Neuronal stem cell (in vitro differentiated cells): ENCODE results near the gene CHD5.

Experiments used
- DNase-seq: peaks from one replicate; pipeline ENCODE4 v3.0.0-alpha.2; 2013; ENCODE audit warnings: low spot score
- H2AFZ ChIP-seq: one replicate; pipeline ENCODE4 v1.6.1; 2013; ENCODE audit warnings: mild to moderate bottlenecking, low read length, inconsistent platforms
- H2AK5ac ChIP-seq: 2 replicates; pipeline ENCODE4 v1.6.1; 2013; ENCODE audit warnings: low read depth, mild to moderate bottlenecking, inconsistent platforms, low read length, moderate library complexity, mixed read lengths
- H2BK120ac ChIP-seq: 2 replicates; pipeline ENCODE4 v1.6.1; 2013; ENCODE audit warnings: low read depth, mild to moderate bottlenecking, inconsistent platforms, low read length, moderate library complexity, mixed read lengths
- H2BK12ac ChIP-seq: one replicate; pipeline ENCODE4 v1.6.1; 2013; ENCODE audit warnings: low read length, inconsistent platforms
- H2BK15ac ChIP-seq: 2 replicates; pipeline ENCODE4 v1.6.1; 2013; ENCODE audit warnings: mild to moderate bottlenecking, low read length, inconsistent platforms, mixed read lengths
- H2BK5ac ChIP-seq: one replicate; pipeline ENCODE4 v1.6.1; 2013; ENCODE audit warnings: inconsistent platforms, mild to moderate bottlenecking, low read length, moderate library complexity
- H3K14ac ChIP-seq: one replicate; pipeline ENCODE4 v1.6.1; 2013; ENCODE audit warnings: low read length, inconsistent platforms
- H3K18ac ChIP-seq: 2 replicates; pipeline ENCODE4 v1.6.1; 2013; ENCODE audit warnings: low read length, inconsistent platforms
- H3K23ac ChIP-seq: 2 replicates; pipeline ENCODE4 v1.6.1; 2013; ENCODE audit warnings: low read depth, mild to moderate bottlenecking, mixed read lengths, low read length, inconsistent platforms; ENCODE audit not compliant: poor library complexity
- H3K27ac ChIP-seq: replicated peaks from 3 replicates; pipeline ENCODE4 v1.5.1; 2013; ENCODE audit warnings: low read length, inconsistent platforms
- H3K27me3 ChIP-seq, 3 experiments: 2 replicates each; pipeline ENCODE4 v1.6.1; 2013; ENCODE audit warnings: low read length in 3 of 3, mild to moderate bottlenecking in 2 of 3, inconsistent platforms in 1 of 3, low read depth in 1 of 3, mixed read lengths in 1 of 3, moderate library complexity in 1 of 3; ENCODE audit not compliant: control insufficient read depth in 3 of 3, insufficient read depth in 3 of 3
- H3K36me3 ChIP-seq, 2 donors: replicated peaks in 1 of 2; 2 replicates each; pipeline ENCODE4 v1.6.1; 2013; ENCODE audit warnings: low read length in 2 of 2; ENCODE audit not compliant: control insufficient read depth in 2 of 2, insufficient read depth in 2 of 2
- H3K4ac ChIP-seq: 2 replicates; pipeline ENCODE4 v1.6.1; 2013; ENCODE audit warnings: inconsistent platforms, mild to moderate bottlenecking, low read length, moderate library complexity
- H3K4me1 ChIP-seq, 2 donors: 1 replicate in 1 of 2; 2 replicates in 1 of 2; pipeline ENCODE4 v1.6.1; 2013; ENCODE audit warnings: low read length in 2 of 2, low read depth in 1 of 2; ENCODE audit not compliant: control insufficient read depth in 2 of 2, insufficient read depth in 1 of 2
- H3K4me2 ChIP-seq: one replicate; pipeline ENCODE4 v1.6.1; 2013; ENCODE audit warnings: mild to moderate bottlenecking, low read length, inconsistent platforms; ENCODE audit not compliant: insufficient read depth, poor library complexity, severe bottlenecking
- H3K4me3 ChIP-seq, 2 donors: 2 replicates each; pipeline ENCODE4 v1.5.1; 2013; ENCODE audit warnings: low read length in 2 of 2, mild to moderate bottlenecking in 2 of 2, inconsistent platforms in 1 of 2, moderate library complexity in 1 of 2
- H3K79me1 ChIP-seq: one replicate; pipeline ENCODE4 v1.6.1; 2013; ENCODE audit warnings: low read depth, mild to moderate bottlenecking, inconsistent platforms, low read length, moderate library complexity
- H3K9ac ChIP-seq: one replicate; pipeline ENCODE4 v1.6.1; 2013; ENCODE audit warnings: mild to moderate bottlenecking, low read depth, low read length, inconsistent platforms; ENCODE audit not compliant: poor library complexity
- H3K9me3 ChIP-seq, 2 donors: replicated peaks in 1 of 2; 2 replicates each; pipeline versions ENCODE3 to v1.6.1; 2013; ENCODE audit warnings: low read length in 2 of 2, mild to moderate bottlenecking in 2 of 2, inconsistent platforms in 1 of 2, low read depth in 1 of 2, mixed read lengths in 1 of 2, moderate library complexity in 1 of 2; ENCODE audit not compliant: control insufficient read depth in 2 of 2, insufficient read depth in 1 of 2
- H4K8ac ChIP-seq: one replicate; pipeline ENCODE4 v1.6.1; 2013; ENCODE audit warnings: low read depth, mild to moderate bottlenecking, inconsistent platforms, low read length, moderate library complexity
- H4K91ac ChIP-seq: one replicate; pipeline ENCODE4 v1.6.1; 2013; ENCODE audit warnings: low read length, low read depth, mild to moderate bottlenecking, inconsistent platforms; ENCODE audit not compliant: poor library complexity
- WGBS, 2 donors: extraction: QIAGEN DNeasy Blood & Tissue Kit; methylation state at CpG; one replicate each; pipeline ENCODE4 v1.1.7; 2013; ENCODE audit warnings: missing lambda C conversion rate in 2 of 2, mixed read lengths in 1 of 2; ENCODE audit not compliant: insufficient read length in 2 of 2, insufficient replicate concordance in 1 of 2; ENCODE audit errors: extremely low coverage in 2 of 2; 5-methylcytosine and 5-hydroxymethylcytosine counted together

Gene CHD5

DNA sequence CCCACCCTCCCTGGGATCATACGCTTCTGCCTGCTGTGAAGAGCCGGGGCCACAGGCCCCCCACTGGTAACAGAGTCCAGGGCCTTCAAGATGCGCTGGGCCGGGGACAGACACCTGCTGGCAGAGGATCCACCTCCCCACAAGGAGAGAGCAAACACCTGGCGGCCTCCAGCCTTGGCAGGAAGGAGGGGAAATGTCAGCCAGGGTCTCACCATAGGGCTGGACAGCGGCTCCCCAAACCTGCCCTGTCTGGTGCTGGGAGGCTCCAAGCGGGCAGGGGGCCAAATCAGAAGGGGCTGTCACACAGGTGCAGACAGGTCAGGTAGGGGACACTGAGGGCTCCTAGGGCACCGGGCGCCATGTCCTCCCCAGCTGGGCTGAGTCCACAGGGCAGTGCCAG lies 75.5 kb downstream of the CHD5 start:
- Histone ChIP-seq H3K79me1 (no peaks in the 10 kb centered on the region), H3K4me2 (no peak overlapping the region), H3K4ac (no peak overlapping the region), H3K23ac (no peak overlapping the region), H2BK120ac (no peak overlapping the region), H2BK12ac (peak overlapping the region; percentile 24), H3K27me3 (peaks cover 0 to 38% (median 0%) of the 10 kb centered on the region in 3 experiments), H2AK5ac (peak overlapping the region; percentile 91), H3K27ac (no peak overlapping the region), H4K8ac (no peak overlapping the region), H3K4me3 (no peak overlapping the region), H3K36me3 (no peaks in the 10 kb centered on the region), H3K9me3 (peaks cover 0 to 5% of the 10 kb centered on the region in 2 donors), H3K14ac (peak overlapping the region; percentile 27), H2BK15ac (no peak overlapping the region), H2BK5ac (no peak overlapping the region), H3K18ac (peak overlapping the region; percentile 48), H2AFZ (no peak overlapping the region), H3K9ac (no peak overlapping the region), H4K91ac (no peak overlapping the region), H3K4me1 (peaks cover 0 to 24% of the 10 kb centered on the region in 2 donors)
- no CpG with 5 or more reads among the region's 9 CpGs for WGBS, 2 donors
- no peak for DNase-seq

DNA sequence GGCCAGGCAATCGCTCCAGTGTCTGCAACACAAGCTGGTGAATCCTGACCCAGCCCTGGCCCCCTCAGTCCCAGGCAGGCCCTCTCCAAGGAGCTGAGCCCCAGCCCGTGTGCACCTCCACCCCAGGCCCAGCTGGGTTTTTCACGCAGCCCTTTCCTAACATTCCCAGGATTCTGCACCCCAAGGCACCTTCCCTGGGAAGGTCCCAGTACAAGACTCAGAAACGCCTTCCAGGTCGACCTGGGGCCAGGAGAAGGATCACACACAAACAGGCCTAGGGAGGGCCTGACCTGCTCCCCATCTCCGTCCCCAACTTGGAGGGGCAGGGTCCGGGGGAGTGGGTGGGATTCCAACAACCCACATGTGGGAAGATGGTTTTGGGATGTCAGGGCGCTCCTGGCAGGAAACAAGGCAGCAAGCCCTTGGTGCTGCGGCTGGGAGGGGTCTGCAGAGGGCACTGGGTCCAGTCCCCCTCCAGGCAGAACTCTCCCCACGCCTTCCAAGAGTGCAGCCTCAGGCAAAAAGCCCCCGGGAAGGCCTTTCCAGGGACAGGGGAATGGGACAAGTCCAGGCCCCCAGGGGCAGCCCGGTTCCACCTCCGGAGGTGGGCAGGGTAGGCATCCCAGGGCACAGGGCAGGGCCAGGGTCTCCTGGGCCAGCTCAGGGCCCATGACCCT lies 76.1 kb downstream of the CHD5 start:
- H3K18ac ChIP-seq: peak overlapping the region; percentile 69
- H2BK15ac ChIP-seq: peak overlapping the region; percentile 87
- peak overlapping the region; percentile 8 for H3K23ac ChIP-seq
- H3K27ac ChIP-seq: no peak overlapping the region
- H4K91ac ChIP-seq: no peak overlapping the region
- H3K79me1 ChIP-seq: no peaks in the 10 kb centered on the region
- no peak overlapping the region for H3K4me3 ChIP-seq
- peak overlapping the region; percentile 30 for H4K8ac ChIP-seq
- H2BK120ac ChIP-seq: peak overlapping the region; percentile 44
- H3K14ac ChIP-seq: peak overlapping the region; percentile 79
- no peak for DNase-seq
- H3K36me3 ChIP-seq: no peaks in the 10 kb centered on the region
- H3K9ac ChIP-seq: peak overlapping the region; percentile 50
- H3K9me3 ChIP-seq: peaks cover 0 to 5% of the 10 kb centered on the region in 2 donors
- H2AK5ac ChIP-seq: peak overlapping the region; percentile 91
- peak overlapping the region; percentile 8 for H2BK12ac ChIP-seq
- no peak overlapping the region for H2AFZ ChIP-seq
- no peak overlapping the region for H3K4ac ChIP-seq
- WGBS, 2 donors: no CpG with 5 or more reads among the region's 13 CpGs
- peak overlapping the region; percentile 60 for H2BK5ac ChIP-seq
- H3K27me3 ChIP-seq: peaks cover 0 to 38% (median 0%) of the 10 kb centered on the region in 3 experiments
- H3K4me1 ChIP-seq: peaks cover 0 to 24% of the 10 kb centered on the region in 2 donors
- no peak overlapping the region for H3K4me2 ChIP-seq

DNA sequence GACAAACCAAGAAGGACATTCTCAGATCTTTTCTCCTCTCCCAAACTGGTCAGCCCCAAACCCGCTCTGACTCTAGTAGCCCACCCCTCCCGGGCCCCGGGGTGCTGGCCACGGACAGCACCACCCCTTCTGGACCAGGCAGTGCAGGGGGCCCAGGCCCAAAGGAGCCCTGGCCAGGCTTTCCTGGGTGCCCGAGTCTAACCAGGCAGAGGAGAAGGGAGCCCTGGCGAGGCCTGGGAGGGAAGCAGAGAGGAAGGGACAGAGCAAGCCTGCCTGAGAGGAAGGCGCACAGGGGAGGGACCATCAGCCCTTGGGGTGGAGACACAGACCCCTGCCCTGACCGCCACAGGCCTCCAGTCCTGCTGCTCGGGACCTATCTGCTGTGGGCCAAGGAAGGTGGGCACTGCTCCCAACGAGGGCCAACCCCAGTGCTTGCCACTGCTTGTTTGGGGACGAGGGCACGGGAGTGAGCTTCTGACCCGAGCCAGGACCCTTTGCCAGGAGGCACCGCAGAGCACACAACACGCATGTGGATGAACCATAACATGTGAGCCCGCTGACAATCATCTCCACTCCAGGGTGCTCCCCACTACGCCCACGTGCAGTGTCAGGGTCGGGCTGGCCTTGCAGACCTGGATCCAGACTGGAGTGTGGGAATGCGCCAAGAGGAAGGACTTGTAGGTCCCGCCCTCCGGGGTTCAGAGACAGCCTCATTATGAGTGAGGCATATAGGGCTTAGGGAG lies 76.8 kb downstream of the CHD5 start:
- no peak overlapping the region for H3K27ac ChIP-seq
- H3K27me3 ChIP-seq: peaks cover 0 to 40% (median 0%) of the 10 kb centered on the region in 3 experiments
- no peak for DNase-seq
- no peak overlapping the region for H2AFZ ChIP-seq
- no peak overlapping the region for H4K91ac ChIP-seq
- peak overlapping the region; percentile 8 for H3K23ac ChIP-seq
- WGBS, 2 donors: no CpG with 5 or more reads among the region's 22 CpGs
- H2AK5ac ChIP-seq: peak overlapping the region; percentile 95
- H3K36me3 ChIP-seq: no peaks in the 10 kb centered on the region
- H2BK120ac ChIP-seq: peak overlapping the region; percentile 44
- peak overlapping the region in 1 of 2 donors; percentile 8 for H3K4me3 ChIP-seq
- H3K79me1 ChIP-seq: no peaks in the 10 kb centered on the region
- peak overlapping the region; percentile 8 for H2BK12ac ChIP-seq
- peak overlapping the region; percentile 60 for H2BK5ac ChIP-seq
- no peak overlapping the region for H3K4me2 ChIP-seq
- peak overlapping the region; percentile 30 for H4K8ac ChIP-seq
- H3K4ac ChIP-seq: no peak overlapping the region
- peaks cover 0 to 5% of the 10 kb centered on the region in 2 donors for H3K9me3 ChIP-seq
- H2BK15ac ChIP-seq: peak overlapping the region; percentile 87
- peak overlapping the region; percentile 50 for H3K9ac ChIP-seq
- H3K14ac ChIP-seq: peak overlapping the region; percentile 79
- H3K4me1 ChIP-seq: peaks cover 0 to 24% of the 10 kb centered on the region in 2 donors
- peak overlapping the region; percentile 78 for H3K18ac ChIP-seq

DNA sequence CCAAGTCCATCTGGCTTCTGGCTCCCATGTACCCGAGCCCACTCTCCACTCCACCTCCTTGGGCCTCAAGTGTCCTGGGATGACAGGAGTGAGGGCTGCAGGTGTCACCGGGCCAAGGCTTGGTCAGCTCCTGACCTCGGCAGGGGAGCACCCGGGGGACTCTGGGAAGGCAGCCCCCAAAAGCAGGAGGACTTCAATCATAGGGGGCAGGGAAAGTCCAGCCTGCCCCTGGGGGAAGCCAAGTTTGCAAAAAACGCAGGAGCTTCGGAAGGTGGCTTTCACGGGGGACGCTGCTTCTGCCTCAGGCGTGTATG lies 77.6 kb downstream of the CHD5 start:
- peak overlapping the region; percentile 80 for H3K23ac ChIP-seq
- peak overlapping the region; percentile 86 for H2AK5ac ChIP-seq
- peaks cover 0 to 46% (median 0%) of the 10 kb centered on the region in 3 experiments for H3K27me3 ChIP-seq
- no peak overlapping the region for H2BK5ac ChIP-seq
- no peak overlapping the region for H3K4me2 ChIP-seq
- H3K9ac ChIP-seq: no peak overlapping the region
- no peak overlapping the region for H3K27ac ChIP-seq
- WGBS, 2 donors: no CpG with 5 or more reads among the region's 9 CpGs
- H3K14ac ChIP-seq: peak overlapping the region; percentile 38
- H3K4ac ChIP-seq: peak overlapping the region; percentile 93
- peak overlapping the region; percentile 81 for H2BK12ac ChIP-seq
- H3K9me3 ChIP-seq: peaks cover 0 to under 1% of the 10 kb centered on the region in 2 donors
- no peak for DNase-seq
- H2AFZ ChIP-seq: no peak overlapping the region
- H2BK120ac ChIP-seq: no peak overlapping the region
- no peaks in the 10 kb centered on the region for H3K36me3 ChIP-seq
- H3K79me1 ChIP-seq: no peaks in the 10 kb centered on the region
- peak overlapping the region; percentile 85 for H3K18ac ChIP-seq
- no peak overlapping the region for H3K4me3 ChIP-seq
- H2BK15ac ChIP-seq: peak overlapping the region; percentile 46
- H4K8ac ChIP-seq: no peak overlapping the region
- no peak overlapping the region for H4K91ac ChIP-seq
- peaks cover 0 to 24% of the 10 kb centered on the region in 2 donors for H3K4me1 ChIP-seq
